Mesenchymal stem cell (in vitro differentiated cells and primary cell): ENCODE measurements around the gene TXNDC11.

Experiments used
- DNase-seq: peaks from one replicate; pipeline ENCODE4 v3.0.0-alpha.2; 2013
- H2AFZ ChIP-seq: one replicate; pipeline ENCODE4 v1.6.1; 2013; ENCODE audit warnings: low read depth, mild to moderate bottlenecking, control low read depth, inconsistent platforms, low read length, moderate library complexity
- H2AK5ac ChIP-seq: 2 replicates; pipeline ENCODE4 v1.6.1; 2013; ENCODE audit warnings: low read length, moderate library complexity, mild to moderate bottlenecking, inconsistent platforms; ENCODE audit not compliant: severe bottlenecking
- H2BK120ac ChIP-seq: one replicate; pipeline ENCODE4 v1.6.1; 2013; ENCODE audit warnings: low read depth, mild to moderate bottlenecking, inconsistent platforms, low read length, moderate library complexity
- H2BK12ac ChIP-seq, 2 experiments: one replicate each; pipeline ENCODE4 v1.6.1; 2013; ENCODE audit warnings: inconsistent platforms in 2 of 2, low read length in 2 of 2, mild to moderate bottlenecking in 2 of 2, moderate library complexity in 2 of 2, control low read depth in 1 of 2
- H2BK15ac ChIP-seq: one replicate; pipeline ENCODE4 v1.6.1; 2013; ENCODE audit warnings: mild to moderate bottlenecking, low read depth, inconsistent platforms; ENCODE audit not compliant: poor library complexity, severe bottlenecking
- H2BK5ac ChIP-seq: 2 replicates; pipeline ENCODE4 v1.6.1; 2013; ENCODE audit warnings: low read depth, mild to moderate bottlenecking, low read length, control low read depth, inconsistent platforms; ENCODE audit not compliant: poor library complexity, severe bottlenecking
- H3K14ac ChIP-seq, 2 experiments: one replicate each; pipeline ENCODE4 v1.6.1; 2013; ENCODE audit warnings: inconsistent platforms in 2 of 2, low read length in 2 of 2, control low read depth in 1 of 2, mild to moderate bottlenecking in 1 of 2, moderate library complexity in 1 of 2
- H3K18ac ChIP-seq, 2 experiments: one replicate each; pipeline ENCODE4 v1.6.1; 2013; ENCODE audit warnings: inconsistent platforms in 2 of 2, low read length in 2 of 2, control low read depth in 1 of 2, low read depth in 1 of 2, mild to moderate bottlenecking in 1 of 2
- H3K23ac ChIP-seq, 2 experiments: one replicate each; pipeline ENCODE4 v1.6.1; 2013; ENCODE audit warnings: inconsistent platforms in 2 of 2, low read length in 2 of 2, mild to moderate bottlenecking in 2 of 2, moderate library complexity in 2 of 2, control low read depth in 1 of 2
- H3K27ac ChIP-seq: 2 replicates; pipeline ENCODE4 v1.5.1; 2013; ENCODE audit warnings: mild to moderate bottlenecking, moderate library complexity, low read length, control low read depth, inconsistent platforms; ENCODE audit not compliant: poor library complexity, severe bottlenecking
- H3K27me3 ChIP-seq, 2 experiments: 2 replicates each; pipeline versions ENCODE4 v1.6.1 to v1.7.0; 2013; ENCODE audit warnings: low read length in 2 of 2, mild to moderate bottlenecking in 2 of 2, moderate library complexity in 2 of 2, control low read depth in 1 of 2, inconsistent platforms in 1 of 2; ENCODE audit not compliant: control insufficient read depth in 1 of 2, insufficient read depth in 1 of 2
- H3K36me3 ChIP-seq, 2 experiments: 2 replicates each; pipeline versions ENCODE4 v1.6.1 to v1.7.0; 2013; ENCODE audit warnings: low read length in 2 of 2, control low read depth in 1 of 2, inconsistent platforms in 1 of 2, low read depth in 1 of 2, mild to moderate bottlenecking in 1 of 2; ENCODE audit not compliant: insufficient read depth in 2 of 2, control insufficient read depth in 1 of 2
- H3K4ac ChIP-seq, 2 experiments: one replicate each; pipeline ENCODE4 v1.6.1; 2013; ENCODE audit warnings: inconsistent platforms in 2 of 2, low read length in 2 of 2, mild to moderate bottlenecking in 2 of 2, moderate library complexity in 2 of 2, control low read depth in 1 of 2, low read depth in 1 of 2
- H3K4me1 ChIP-seq: 2 replicates; pipeline ENCODE4 v1.6.1; 2013; ENCODE audit warnings: low read depth, low read length, control low read depth; ENCODE audit not compliant: control insufficient read depth, insufficient read depth
- H3K4me2 ChIP-seq: 2 replicates; pipeline ENCODE4 v1.6.1; 2013; ENCODE audit warnings: low read length, mild to moderate bottlenecking, inconsistent platforms; ENCODE audit not compliant: poor library complexity, severe bottlenecking
- H3K4me3 ChIP-seq, 2 experiments: 2 replicates each; pipeline versions ENCODE4 v1.5.1 to v1.7.0; 2013; ENCODE audit warnings: low read length in 2 of 2, mild to moderate bottlenecking in 2 of 2, control low read depth in 1 of 2, low read depth in 1 of 2; ENCODE audit not compliant: insufficient read depth in 1 of 2
- H3K79me1 ChIP-seq: replicated peaks from 2 replicates; pipeline ENCODE4 v1.6.1; 2013; ENCODE audit warnings: mild to moderate bottlenecking, control low read depth, low read length, inconsistent platforms; ENCODE audit not compliant: poor library complexity, severe bottlenecking
- H3K9ac ChIP-seq: 2 replicates; pipeline ENCODE4 v1.7.0; 2013; ENCODE audit warnings: mild to moderate bottlenecking, low read length, moderate library complexity
- H3K9me3 ChIP-seq: 2 replicates; pipeline ENCODE4 v1.7.0; 2013; ENCODE audit warnings: mild to moderate bottlenecking, low read length; ENCODE audit not compliant: control insufficient read depth
- H4K8ac ChIP-seq: one replicate; pipeline ENCODE4 v1.6.1; 2013; ENCODE audit warnings: inconsistent platforms, mild to moderate bottlenecking, low read length, moderate library complexity
- H4K91ac ChIP-seq: one replicate; pipeline ENCODE4 v1.6.1; 2013; ENCODE audit warnings: mild to moderate bottlenecking, low read length, inconsistent platforms
- WGBS: methylation state at CpG from one replicate; pipeline ENCODE4 v1.1.7; 2013; ENCODE audit warnings: mixed read lengths; 5-methylcytosine and 5-hydroxymethylcytosine counted together

The TXNDC11 gene

GRCh38 chr16:11742093-11742535 is 543 bp downstream of the TXNDC11 start:
- Histone ChIP-seq H3K23ac (peak overlapping the region in 1 of 2 experiments; percentile 46), H4K8ac (peak overlapping the region; percentile 95), H3K27me3 (no peaks in the 10 kb centered on the region), H3K14ac (peak overlapping the region in 1 of 2 experiments; percentile 99), H2BK5ac (peak overlapping the region; percentile 90), H3K9me3 (no peaks in the 10 kb centered on the region), H2BK12ac (peak overlapping the region; percentile 51 to 63), H3K27ac (no peak overlapping the region), H3K36me3 (peaks cover 2 to 6% of the 10 kb centered on the region in 2 experiments), H3K18ac (peak overlapping the region; percentile 92 to 93), H2BK120ac (peak overlapping the region; percentile 85), H3K4me1 (peaks cover 9% of the 10 kb centered on the region), H2AK5ac (no peak overlapping the region), H2AFZ (peak overlapping the region; percentile 79), H3K4me3 (peak overlapping the region; percentile 87 to 97), H3K9ac (peak overlapping the region; percentile 91), H3K4ac (peak overlapping the region; percentile 91 to 95), H4K91ac (peak overlapping the region; percentile 86), H3K79me1 (peaks cover 11% of the 10 kb centered on the region), H3K4me2 (peak overlapping the region; percentile 59), H2BK15ac (peak overlapping the region; percentile 83)
- WGBS = 0% methylated on average over 33 of the region's 37 CpGs
- peak; percentile 27 for DNase-seq

- WGBS = 100% methylated on average over 1 of the region's 3 CpGs
- peaks cover 9% of the 10 kb centered on the region for H3K4me1 ChIP-seq
- H3K4ac ChIP-seq = no peak overlapping the region
- no peak overlapping the region for H3K18ac ChIP-seq
- H3K4me3 ChIP-seq = peak overlapping the region in 1 of 2 experiments; percentile 87
- no peak overlapping the region for H3K27ac ChIP-seq
- H3K79me1 ChIP-seq = peaks cover 12% of the 10 kb centered on the region
- no peak overlapping the region for H3K4me2 ChIP-seq
- no peaks in the 10 kb centered on the region for H3K9me3 ChIP-seq
- no peak overlapping the region for H2BK120ac ChIP-seq
- no peak overlapping the region for H2AFZ ChIP-seq
- no peak overlapping the region for H2AK5ac ChIP-seq
- H2BK15ac ChIP-seq = no peak overlapping the region
- no peak overlapping the region for H2BK5ac ChIP-seq
- H3K14ac ChIP-seq = no peak overlapping the region
- no peaks in the 10 kb centered on the region for H3K27me3 ChIP-seq
- no peak overlapping the region for H4K91ac ChIP-seq
- H2BK12ac ChIP-seq = no peak overlapping the region
- no peak overlapping the region for H4K8ac ChIP-seq
- peak; percentile 16 for DNase-seq
- peak overlapping the region; percentile 91 for H3K9ac ChIP-seq
- H3K36me3 ChIP-seq = peaks cover 4 to 21% of the 10 kb centered on the region in 2 experiments
- no peak overlapping the region for H3K23ac ChIP-seq
These were observed 2.1 kb downstream of the TXNDC11 start for GRCh38 chr16:11740567-11740966.

GRCh38 chr16:11738742-11739544 is 3.7 kb downstream of the TXNDC11 start:
- no peak for DNase-seq
- WGBS = 97% methylated on average over 12 of the region's 15 CpGs
- Histone ChIP-seq H3K18ac (no peak overlapping the region), H2BK12ac (no peak overlapping the region), H2BK5ac (no peak overlapping the region), H3K27ac (no peak overlapping the region), H3K9me3 (no peaks in the 10 kb centered on the region), H3K4me1 (peaks cover 9% of the 10 kb centered on the region), H3K4me3 (no peak overlapping the region), H4K8ac (no peak overlapping the region), H2AK5ac (no peak overlapping the region), H2AFZ (no peak overlapping the region), H3K9ac (no peak overlapping the region), H3K36me3 (peaks cover 7 to 38% of the 10 kb centered on the region in 2 experiments), H3K14ac (no peak overlapping the region), H2BK15ac (no peak overlapping the region), H3K4me2 (no peak overlapping the region), H3K4ac (no peak overlapping the region), H4K91ac (no peak overlapping the region), H3K79me1 (peaks cover 16% of the 10 kb centered on the region), H2BK120ac (no peak overlapping the region), H3K27me3 (no peaks in the 10 kb centered on the region), H3K23ac (no peak overlapping the region)

- peaks cover 8% of the 10 kb centered on the region for H3K4me1 ChIP-seq
- H2BK120ac ChIP-seq = no peak overlapping the region
- WGBS = 100% methylated on average over 3 of the region's 8 CpGs
These were observed 4.9 kb downstream of the TXNDC11 start for GRCh38 chr16:11737713-11738112.

More at GRCh38 chr16:11737713-11738112, 4.9 kb downstream of the TXNDC11 start:
- Histone ChIP-seq H3K27me3 (no peaks in the 10 kb centered on the region), H2BK15ac (no peak overlapping the region), H3K4me2 (no peak overlapping the region), H2AK5ac (no peak overlapping the region), H4K8ac (no peak overlapping the region), H2BK5ac (no peak overlapping the region), H3K36me3 (peaks cover 7 to 48% of the 10 kb centered on the region in 2 experiments), H2AFZ (no peak overlapping the region), H3K9me3 (no peaks in the 10 kb centered on the region), H3K14ac (no peak overlapping the region), H2BK12ac (no peak overlapping the region), H3K4ac (no peak overlapping the region), H3K18ac (no peak overlapping the region), H3K23ac (no peak overlapping the region), H3K9ac (no peak overlapping the region), H3K79me1 (peaks cover 16% of the 10 kb centered on the region), H4K91ac (no peak overlapping the region), H3K4me3 (no peak overlapping the region), H3K27ac (no peak overlapping the region)
- no peak for DNase-seq
